Progenitor cell of endocrine pancreas (in vitro differentiated cells): ENCODE measurements around the gene PEX10. TPM values are rescaled to one million over a fixed set of nuclear protein-coding genes. Genes with fewer than 3 reads are reported as not detected.

ENCODE experiments used
- DNase-seq: peaks from one replicate; pipeline ENCODE4 v3.0.0; 2021; ENCODE audit warnings: low spot score; ENCODE audit not compliant: unreplicated experiment
- H3K27ac Mint-ChIP-seq: 2 replicates; pipeline ENCODE4 v1.8.0; 2021; ENCODE audit warnings: mild to moderate bottlenecking, moderate library complexity, mixed read lengths
- H3K27me3 Mint-ChIP-seq: 2 replicates; pipeline ENCODE4 v1.8.0; 2021; ENCODE audit warnings: mixed read lengths
- H3K36me3 Mint-ChIP-seq: 2 replicates; pipeline ENCODE4 v1.8.0; 2022; ENCODE audit warnings: mixed read lengths; ENCODE audit not compliant: insufficient read depth
- H3K4me1 Mint-ChIP-seq: 2 replicates; pipeline ENCODE4 v1.8.0; 2021; ENCODE audit warnings: low read depth, mixed read lengths
- H3K4me3 Mint-ChIP-seq: 2 replicates; pipeline ENCODE4 v1.8.0; 2021; ENCODE audit warnings: low read depth, mild to moderate bottlenecking, moderate library complexity, mixed read lengths
- H3K9me3 Mint-ChIP-seq: 2 replicates; pipeline ENCODE4 v1.8.0; 2021; ENCODE audit warnings: low read depth, mixed read lengths
- CTCF ChIP-seq: fragments of 200-600 bp; sonication (generic); IDR thresholded peaks from one replicate; pipeline ENCODE4 v1.5.0; 2021; ENCODE audit warnings: antibody characterized with exemption, mild to moderate bottlenecking; ENCODE audit not compliant: unreplicated experiment
- total RNA-seq: library from RNA; stranded (reverse); gene quantifications from 2 replicates; pipeline ENCODE4 v1.2.1, GENCODE V29; 2021

The PEX10 gene
- total RNA-seq, 1 donor from 2014 or later = 27.5 TPM

GRCh38 chr1:2446861-2447260 is 34.5 kb upstream of the PEX10 start:
- no peak for DNase-seq
- no peak for TF ChIP-seq CTCF
- H3K27ac Mint-ChIP-seq = no peak overlapping the region
- no peak overlapping the region for H3K4me3 Mint-ChIP-seq
- no peaks in the 10 kb centered on the region for H3K9me3 Mint-ChIP-seq
- no peaks in the 10 kb centered on the region for H3K4me1 Mint-ChIP-seq
- peaks cover 30% of the 10 kb centered on the region for H3K27me3 Mint-ChIP-seq
- H3K36me3 Mint-ChIP-seq = no peaks in the 10 kb centered on the region

- H3K9me3 Mint-ChIP-seq = no peaks in the 10 kb centered on the region
- no peaks in the 10 kb centered on the region for H3K36me3 Mint-ChIP-seq
- TF ChIP-seq CTCF = no peak
- H3K4me1 Mint-ChIP-seq = no peaks in the 10 kb centered on the region
- no peak overlapping the region for H3K4me3 Mint-ChIP-seq
- H3K27me3 Mint-ChIP-seq = peaks cover 34% of the 10 kb centered on the region
- no peak for DNase-seq
- no peak overlapping the region for H3K27ac Mint-ChIP-seq
Observed at GRCh38 chr1:2446394-2446793, 34.0 kb upstream of the PEX10 start.

GRCh38 chr1:2445823-2446215 is 33.5 kb upstream of the PEX10 start:
- Mint-ChIP-seq H3K27me3 (peaks cover 36% of the 10 kb centered on the region), H3K4me1 (no peaks in the 10 kb centered on the region), H3K9me3 (no peaks in the 10 kb centered on the region), H3K27ac (no peak overlapping the region), H3K36me3 (no peaks in the 10 kb centered on the region), H3K4me3 (no peak overlapping the region)
- TF ChIP-seq CTCF = no peak
- DNase-seq = no peak

- peaks cover 40% of the 10 kb centered on the region for H3K27me3 Mint-ChIP-seq
- no peaks in the 10 kb centered on the region for H3K9me3 Mint-ChIP-seq
- no peak overlapping the region for H3K4me3 Mint-ChIP-seq
- no peak overlapping the region for H3K27ac Mint-ChIP-seq
- H3K4me1 Mint-ChIP-seq = no peaks in the 10 kb centered on the region
- no peak for DNase-seq
- no peak for TF ChIP-seq CTCF
- no peaks in the 10 kb centered on the region for H3K36me3 Mint-ChIP-seq
Observed at GRCh38 chr1:2445162-2445822, 32.9 kb upstream of the PEX10 start.

GRCh38 chr1:2444138-2444591 is 31.8 kb upstream of the PEX10 start:
- H3K9me3 Mint-ChIP-seq = no peaks in the 10 kb centered on the region
- H3K36me3 Mint-ChIP-seq = no peaks in the 10 kb centered on the region
- H3K27me3 Mint-ChIP-seq = peaks cover 44% of the 10 kb centered on the region
- TF ChIP-seq CTCF = no peak
- no peaks in the 10 kb centered on the region for H3K4me1 Mint-ChIP-seq
- H3K27ac Mint-ChIP-seq = no peak overlapping the region
- no peak overlapping the region for H3K4me3 Mint-ChIP-seq
- DNase-seq = no peak
